Choroid plexus epithelial cell (primary cell): ENCODE measurements around the gene TBX3.

ENCODE experiments used
- DNase-seq: peaks from one replicate; pipeline ENCODE4 v3.0.0-alpha.2; 2010; ENCODE audit warnings: low read depth
- H3K4me3 ChIP-seq: 2 replicates; pipeline ENCODE4 v1.5.1; 2011; ENCODE audit warnings: low read depth, mild to moderate bottlenecking, control low read depth, low read length, moderate library complexity
- CTCF ChIP-seq: conservative IDR thresholded peaks from 2 replicates; pipeline ENCODE4 v1.5.1; 2011; ENCODE audit warnings: low read depth, mild to moderate bottlenecking, control low read depth, inconsistent platforms, low read length, moderate library complexity

Gene TBX3

GRCh38 chr12:114662512-114663177, 21.3 kb downstream of the TBX3 start:
- TF ChIP-seq CTCF, result peak; percentile 98
- H3K4me3 ChIP-seq, result no peak overlapping the region
- peak; percentile 90 for DNase-seq

GRCh38 chr12:114661245-114661644, 22.7 kb downstream of the TBX3 start:
- no peak overlapping the region for H3K4me3 ChIP-seq
- no peak for TF ChIP-seq CTCF
- DNase-seq, result no peak

GRCh38 chr12:114659084-114659483, 24.9 kb downstream of the TBX3 start:
- no peak for TF ChIP-seq CTCF
- H3K4me3 ChIP-seq, result no peak overlapping the region
- DNase-seq, result no peak

GRCh38 chr12:114658002-114658441, 26.0 kb downstream of the TBX3 start:
- no peak for TF ChIP-seq CTCF
- DNase-seq, result no peak
- no peak overlapping the region for H3K4me3 ChIP-seq

- no peak for DNase-seq
- TF ChIP-seq CTCF, result no peak
- H3K4me3 ChIP-seq, result no peak overlapping the region
Measured at GRCh38 chr12:114657597-114657920, 26.4 kb downstream of the TBX3 start.

- TF ChIP-seq CTCF, result no peak
Measured at GRCh38 chr12:114656906-114657596, 26.9 kb downstream of the TBX3 start.

More at GRCh38 chr12:114656906-114657596, 26.9 kb downstream of the TBX3 start:
- H3K4me3 ChIP-seq, result no peak overlapping the region
- no peak for DNase-seq
